ENCODE measurements around the gene AP2A2. TPM values are rescaled to one million over a fixed set of nuclear protein-coding genes. Genes with fewer than 3 reads are reported as not detected.

The AP2A2 gene
- total RNA-seq, 1 donor from 2014 or later = 119 TPM

GRCh38 chr11:1017269-1018005, 91.8 kb downstream of the AP2A2 start:
- ATAC-seq (peak; percentile 47), DNase-seq (ENCODE audit: low spot score) (no peak)
- intact Hi-C loops (cut with DNase I) = no loop called here

GRCh38 chr11:1018091-1018490, 92.4 kb downstream of the AP2A2 start:
- DNase-seq (ENCODE audit: low spot score) = no peak
- ATAC-seq = no peak
- intact Hi-C loops (cut with DNase I) = no loop called here

GRCh38 chr11:1019321-1019910, 93.7 kb downstream of the AP2A2 start:
- ATAC-seq (no peak), DNase-seq (ENCODE audit: low spot score) (no peak)
- intact Hi-C loops (cut with DNase I) = no loop called here

GRCh38 chr11:1020211-1020905, 94.7 kb downstream of the AP2A2 start:
- intact Hi-C loops (cut with DNase I) = no loop called here
- ATAC-seq (no peak), DNase-seq (ENCODE audit: low spot score) (no peak)

- intact Hi-C loops (cut with DNase I) = no loop called here
- ATAC-seq (no peak), DNase-seq (ENCODE audit: low spot score) (no peak)
Measured at GRCh38 chr11:1022411-1022810, 96.7 kb downstream of the AP2A2 start.

GRCh38 chr11:1022908-1023810, 97.5 kb downstream of the AP2A2 start:
- no peak for DNase-seq (ENCODE audit: low spot score)
- ATAC-seq = no peak
- intact Hi-C loops (cut with DNase I) = no loop called here

- ATAC-seq = no peak
- intact Hi-C loops (cut with DNase I) = no loop called here
- no peak for DNase-seq (ENCODE audit: low spot score)
Measured at GRCh38 chr11:1023811-1024596, 98.3 kb downstream of the AP2A2 start.

- intact Hi-C loops (cut with DNase I) = no loop called here
- no peak for DNase-seq (ENCODE audit: low spot score)
- ATAC-seq = no peak
Measured at GRCh38 chr11:1024597-1025409, 99.1 kb downstream of the AP2A2 start.

- DNase-seq (ENCODE audit: low spot score) (no peak), ATAC-seq (no peak)
- intact Hi-C loops (cut with DNase I) = no loop called here
Measured at GRCh38 chr11:1025410-1026162, 99.9 kb downstream of the AP2A2 start.

GRCh38 chr11:1026163-1026450, 100.4 kb downstream of the AP2A2 start:
- ATAC-seq = no peak
- DNase-seq (ENCODE audit: low spot score) = no peak
- intact Hi-C loops (cut with DNase I) = no loop called here

GRCh38 chr11:1026641-1027482, 101.2 kb downstream of the AP2A2 start:
- intact Hi-C loops (cut with DNase I) = no loop called here
- no peak for DNase-seq (ENCODE audit: low spot score)
- no peak for ATAC-seq

GRCh38 chr11:1027483-1028290, 102.0 kb downstream of the AP2A2 start:
- intact Hi-C loops (cut with DNase I) = no loop called here
- DNase-seq (ENCODE audit: low spot score) (no peak), ATAC-seq (no peak)

- no peak for DNase-seq (ENCODE audit: low spot score)
- intact Hi-C loops (cut with DNase I) = no loop called here
- ATAC-seq = no peak
Measured at GRCh38 chr11:1028291-1028540, 102.5 kb downstream of the AP2A2 start.

GRCh38 chr11:1028616-1029015, 102.9 kb downstream of the AP2A2 start:
- DNase-seq (ENCODE audit: low spot score) (no peak), ATAC-seq (no peak)
- intact Hi-C loops (cut with DNase I) = no loop called here

- intact Hi-C loops (cut with DNase I) = no loop called here
- DNase-seq (ENCODE audit: low spot score) (no peak), ATAC-seq (no peak)
Measured at GRCh38 chr11:1029051-1029450, 103.4 kb downstream of the AP2A2 start.

- intact Hi-C loops (cut with DNase I) = no loop called here
- DNase-seq (ENCODE audit: low spot score) = no peak
- no peak for ATAC-seq
Measured at GRCh38 chr11:1029654-1030053, 104.0 kb downstream of the AP2A2 start.
